IPS-18a (cell line): ENCODE results near the gene KRT78.

Experiments used
- H3K27ac ChIP-seq: one replicate; pipeline ENCODE4 v1.5.1; 2013; ENCODE audit warnings: low read length
- H3K27me3 ChIP-seq: one replicate; pipeline ENCODE4 v1.6.1; 2013; ENCODE audit warnings: mild to moderate bottlenecking, low read length; ENCODE audit not compliant: control insufficient read depth, insufficient read depth
- H3K36me3 ChIP-seq: one replicate; pipeline ENCODE4 v1.6.1; 2013; ENCODE audit warnings: low read depth, low read length; ENCODE audit not compliant: control insufficient read depth
- H3K4me1 ChIP-seq: one replicate; pipeline ENCODE4 v1.6.1; 2013; ENCODE audit warnings: low read depth, low read length; ENCODE audit not compliant: control insufficient read depth
- H3K4me3 ChIP-seq: one replicate; pipeline ENCODE4 v1.5.1; 2013; ENCODE audit warnings: low read length
- H3K9ac ChIP-seq: one replicate; pipeline ENCODE4 v1.6.1; 2013; ENCODE audit warnings: mild to moderate bottlenecking, low read length, moderate library complexity
- H3K9me3 ChIP-seq: one replicate; pipeline ENCODE4 v1.6.1; 2013; ENCODE audit warnings: low read depth, low read length; ENCODE audit not compliant: control insufficient read depth

The KRT78 gene

DNA sequence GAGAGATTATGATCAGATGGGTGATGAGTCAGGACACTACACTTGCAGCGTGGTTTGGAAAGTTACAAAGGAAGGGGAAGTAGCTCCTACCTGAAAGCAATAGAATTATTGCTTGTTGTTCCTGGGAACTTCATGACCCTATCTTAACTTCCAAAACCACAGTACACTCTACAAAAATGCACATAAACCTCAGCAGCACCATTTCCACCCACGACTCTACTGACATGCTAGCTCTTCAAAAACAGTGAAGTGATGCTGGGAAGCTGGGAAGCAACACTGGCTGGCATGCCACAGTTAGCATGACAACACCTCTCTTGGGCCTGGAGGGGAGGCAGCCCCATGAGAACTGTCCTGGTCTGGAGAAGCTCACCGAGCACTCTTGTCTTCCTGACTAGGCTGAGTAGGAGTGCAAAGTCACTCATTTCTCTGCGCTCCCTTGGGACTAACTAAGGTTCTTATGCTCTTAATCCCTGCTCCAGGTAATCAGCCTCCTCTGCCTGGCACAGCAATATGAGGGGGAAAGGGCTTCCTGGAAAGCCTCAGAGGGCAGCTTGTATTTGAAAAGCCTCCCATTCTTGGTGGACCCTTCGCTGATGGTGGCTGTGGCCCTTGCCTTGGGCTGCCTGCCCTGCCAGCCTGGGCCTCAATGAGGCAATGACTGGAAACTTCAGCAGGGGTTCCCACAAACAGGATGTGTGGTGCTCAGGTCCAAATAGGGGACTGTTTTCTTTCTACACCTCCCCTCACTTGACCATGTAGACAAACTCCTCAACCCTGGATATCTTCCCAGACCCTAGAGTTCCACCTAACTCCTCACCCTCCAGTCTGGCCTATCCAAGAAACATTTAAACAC is 54.1 kb downstream of the KRT78 start:
- H3K4me1 ChIP-seq = no peaks in the 10 kb centered on the region
- H3K4me3 ChIP-seq = no peak overlapping the region
- no peaks in the 10 kb centered on the region for H3K36me3 ChIP-seq
- no peaks in the 10 kb centered on the region for H3K27me3 ChIP-seq
- no peaks in the 10 kb centered on the region for H3K9me3 ChIP-seq
- H3K27ac ChIP-seq = no peak overlapping the region
- H3K9ac ChIP-seq = no peak overlapping the region

DNA sequence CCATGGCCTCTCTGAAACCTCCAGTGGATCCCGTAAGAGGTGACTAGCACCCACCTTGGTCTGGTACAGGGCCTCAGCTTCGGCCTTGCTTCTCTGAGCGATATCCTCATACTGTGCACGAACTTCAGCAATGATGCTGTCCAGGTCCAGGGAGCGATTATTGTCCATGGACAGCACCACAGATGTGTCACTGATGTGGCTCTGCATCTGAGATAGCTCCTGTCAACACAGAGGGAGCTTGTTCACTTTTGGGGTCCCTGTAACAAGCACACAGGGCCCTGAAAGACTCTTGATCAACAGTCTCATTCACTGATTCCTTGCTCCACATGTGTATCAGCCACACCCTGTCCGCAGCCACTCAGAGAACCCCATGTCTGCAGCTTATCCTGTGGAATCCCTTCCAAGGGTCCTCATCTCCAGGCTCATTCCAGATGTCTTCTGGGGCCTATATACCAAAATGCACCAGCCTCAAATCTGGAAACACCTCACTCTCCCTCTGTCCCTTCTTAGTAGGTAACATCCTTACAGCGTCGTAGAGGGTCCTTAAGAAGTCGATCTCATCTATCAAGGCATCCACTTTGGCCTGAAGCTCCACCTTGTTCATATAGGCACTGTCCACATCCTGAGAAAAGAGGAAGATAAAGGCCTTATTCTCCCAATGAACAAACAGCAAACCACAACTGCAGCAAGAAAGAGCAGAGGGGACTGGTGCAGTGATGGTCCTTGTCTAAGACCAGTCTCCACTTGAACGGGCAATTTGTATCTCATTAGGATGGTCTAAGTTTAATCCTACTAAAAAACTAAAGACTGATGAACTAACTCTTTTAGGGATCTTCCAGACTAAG is 56.4 kb downstream of the KRT78 start:
- no peaks in the 10 kb centered on the region for H3K4me1 ChIP-seq
- no peak overlapping the region for H3K27ac ChIP-seq
- H3K36me3 ChIP-seq = no peaks in the 10 kb centered on the region
- no peak overlapping the region for H3K9ac ChIP-seq
- H3K27me3 ChIP-seq = no peaks in the 10 kb centered on the region
- H3K9me3 ChIP-seq = no peaks in the 10 kb centered on the region
- no peak overlapping the region for H3K4me3 ChIP-seq

DNA sequence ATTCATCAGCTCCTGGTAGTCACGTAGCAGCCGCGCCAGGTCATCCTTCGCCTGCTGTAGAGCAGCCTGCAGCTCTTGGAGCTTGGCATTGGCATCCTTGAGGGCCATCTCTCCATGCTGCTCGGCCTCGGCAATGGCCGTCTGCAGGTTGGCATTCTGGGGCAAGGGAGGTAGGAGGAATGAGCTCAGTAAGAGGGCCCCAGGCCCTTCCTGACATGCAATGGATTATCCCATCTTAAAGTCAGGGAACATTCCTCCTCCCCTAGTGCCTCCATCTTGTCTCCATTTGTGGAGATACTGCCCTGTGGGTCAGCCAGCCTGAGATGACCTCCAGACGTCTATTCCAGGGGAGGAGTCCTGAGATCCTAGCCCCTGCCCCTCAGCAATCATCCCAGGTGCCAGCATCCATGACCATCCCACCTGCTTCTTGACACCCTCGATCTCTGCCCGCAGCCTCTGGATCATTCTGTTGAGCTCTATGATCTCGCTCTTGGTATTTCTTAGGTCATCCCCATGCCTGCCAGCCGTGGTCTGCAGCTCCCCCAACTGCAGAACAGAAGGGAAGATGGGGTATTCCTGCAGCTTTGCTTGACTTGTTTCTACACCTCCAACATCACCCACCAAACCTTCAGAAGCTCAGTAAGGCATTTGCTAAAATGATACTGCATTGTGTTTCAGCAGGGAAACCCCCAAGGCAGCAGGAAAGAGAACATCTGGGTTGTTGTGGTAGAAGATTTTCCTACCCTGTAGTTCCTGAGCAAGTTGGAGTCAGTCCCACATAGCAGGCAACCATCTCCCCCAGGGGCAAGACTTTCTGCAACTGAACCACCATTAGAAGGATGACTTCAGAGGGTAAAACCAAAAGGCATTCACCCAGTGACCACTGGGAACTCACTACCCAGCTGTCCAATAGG is 57.3 kb downstream of the KRT78 start:
- Histone ChIP-seq H3K36me3 (no peaks in the 10 kb centered on the region), H3K4me3 (no peak overlapping the region), H3K27me3 (no peaks in the 10 kb centered on the region), H3K4me1 (no peaks in the 10 kb centered on the region), H3K27ac (no peak overlapping the region), H3K9me3 (no peaks in the 10 kb centered on the region), H3K9ac (no peak overlapping the region)

DNA sequence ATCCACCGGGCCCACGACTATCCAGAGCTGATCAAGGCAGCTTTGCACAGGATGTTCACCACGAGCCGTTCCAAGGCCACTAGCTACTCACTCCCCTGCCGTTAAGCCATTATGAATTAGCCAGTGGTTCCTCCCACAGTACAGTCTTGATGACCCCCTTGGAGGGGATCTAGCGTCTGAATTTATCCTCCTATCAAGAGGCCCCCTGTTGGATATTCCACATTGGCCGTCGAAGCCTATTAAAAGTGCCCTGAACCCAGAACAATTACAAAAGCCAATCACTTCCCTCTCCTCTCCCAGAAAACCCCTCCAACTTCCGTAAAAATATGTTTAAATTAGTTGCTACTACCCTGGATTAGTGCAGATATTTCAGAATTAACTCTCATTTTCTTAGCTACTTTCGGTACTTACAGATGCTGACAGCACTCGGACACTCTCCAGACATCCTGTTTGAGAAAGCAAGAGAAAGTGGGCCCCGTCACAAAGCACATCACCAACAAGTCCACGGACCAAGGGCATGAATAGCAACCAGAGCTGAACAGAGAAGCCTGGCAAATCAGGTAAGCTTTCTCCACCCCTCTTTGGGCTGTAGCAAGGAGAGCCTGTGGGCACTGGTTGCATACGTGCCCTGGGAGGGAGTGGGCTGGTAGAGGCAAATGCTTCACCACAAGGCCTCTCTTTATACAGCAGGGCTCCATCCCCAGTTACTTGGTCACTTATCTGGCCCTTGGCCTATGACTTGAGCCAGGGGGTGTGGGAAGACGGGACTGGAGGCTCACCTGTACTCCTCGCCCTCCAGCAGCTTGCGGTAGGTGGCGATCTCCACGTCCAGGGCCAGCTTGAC is 58.1 kb downstream of the KRT78 start:
- no peak overlapping the region for H3K27ac ChIP-seq
- no peaks in the 10 kb centered on the region for H3K36me3 ChIP-seq
- no peaks in the 10 kb centered on the region for H3K9me3 ChIP-seq
- H3K9ac ChIP-seq = no peak overlapping the region
- no peaks in the 10 kb centered on the region for H3K4me1 ChIP-seq
- no peaks in the 10 kb centered on the region for H3K27me3 ChIP-seq
- no peak overlapping the region for H3K4me3 ChIP-seq

DNA sequence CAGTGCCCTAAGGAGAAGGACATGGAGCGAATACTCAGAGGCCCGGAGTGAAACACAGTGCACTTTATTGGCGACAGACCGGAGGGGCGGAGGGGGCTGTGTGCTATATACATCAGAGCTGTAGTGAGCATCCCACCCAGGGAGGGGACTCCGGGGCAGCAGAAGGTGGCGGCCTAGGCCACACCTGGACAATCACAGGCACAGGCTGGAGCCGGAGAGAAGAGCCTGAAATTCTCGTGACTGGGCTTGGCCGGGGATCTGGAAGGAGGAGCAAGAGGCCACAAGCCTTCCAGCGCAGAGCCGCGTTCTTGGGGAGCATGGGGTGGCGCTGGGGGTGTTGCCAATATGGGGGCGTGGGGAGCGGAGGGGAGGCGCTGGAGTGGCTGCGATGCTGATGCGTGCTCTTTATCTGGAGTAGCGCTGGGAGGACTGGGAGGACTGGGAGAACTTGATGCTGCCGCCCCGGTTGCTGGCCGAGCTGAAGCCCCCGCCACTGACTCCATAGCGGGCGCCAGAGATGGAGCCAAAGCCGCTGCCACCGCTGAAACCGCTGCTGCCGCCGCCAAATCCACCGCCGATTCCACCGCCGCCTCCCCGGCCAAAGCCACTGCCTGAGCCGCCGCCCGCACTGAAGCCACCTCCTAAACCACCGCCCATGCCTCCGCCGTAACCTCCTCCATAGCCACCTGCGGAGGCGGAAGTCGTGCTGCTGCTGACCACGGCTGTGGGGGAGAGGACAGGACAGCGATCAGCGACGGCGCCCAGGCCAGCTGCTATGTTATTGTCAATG is 59.0 kb downstream of the KRT78 start:
- Histone ChIP-seq H3K27me3 (no peaks in the 10 kb centered on the region), H3K4me1 (no peaks in the 10 kb centered on the region), H3K4me3 (no peak overlapping the region), H3K36me3 (no peaks in the 10 kb centered on the region), H3K27ac (no peak overlapping the region), H3K9ac (no peak overlapping the region), H3K9me3 (no peaks in the 10 kb centered on the region)

DNA sequence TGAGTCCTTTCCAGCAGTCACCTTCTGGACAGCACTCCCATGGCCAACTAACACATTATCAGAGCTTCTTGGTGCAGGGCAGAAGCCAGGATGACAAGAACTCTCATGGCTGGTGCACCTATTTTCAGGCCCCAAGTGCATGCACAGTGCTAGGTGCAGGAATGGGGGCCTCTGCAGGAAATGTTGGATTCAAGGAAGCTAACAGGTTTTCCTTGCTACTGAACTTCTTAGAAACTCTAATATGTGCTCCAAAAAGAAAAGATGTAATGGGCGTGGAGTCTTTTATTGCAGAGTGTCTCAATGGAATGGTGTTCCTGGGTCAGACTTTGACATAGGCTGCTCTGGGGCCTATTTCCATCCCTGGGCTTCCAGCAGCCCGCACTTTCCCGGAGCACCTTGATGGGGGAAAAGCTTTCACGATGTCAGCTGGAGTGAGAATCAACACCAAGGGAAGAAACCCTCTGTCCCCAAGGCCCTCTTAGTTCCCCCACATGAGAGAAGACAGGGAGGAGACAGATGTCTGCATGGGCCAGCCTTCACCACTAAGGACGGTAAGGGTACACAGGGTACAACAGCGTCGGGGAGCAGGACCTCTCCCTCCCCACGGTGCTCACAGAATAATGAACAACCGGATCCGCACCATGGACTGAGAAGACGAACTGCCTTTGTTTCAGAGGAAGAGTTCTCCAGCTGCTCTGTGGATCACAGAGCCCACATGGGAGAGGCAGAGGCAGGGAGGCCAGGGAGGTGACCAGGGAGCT is 59.7 kb downstream of the KRT78 start:
- Histone ChIP-seq H3K9ac (no peak overlapping the region), H3K9me3 (no peaks in the 10 kb centered on the region), H3K27me3 (no peaks in the 10 kb centered on the region), H3K27ac (no peak overlapping the region), H3K4me1 (no peaks in the 10 kb centered on the region), H3K4me3 (no peak overlapping the region), H3K36me3 (no peaks in the 10 kb centered on the region)

DNA sequence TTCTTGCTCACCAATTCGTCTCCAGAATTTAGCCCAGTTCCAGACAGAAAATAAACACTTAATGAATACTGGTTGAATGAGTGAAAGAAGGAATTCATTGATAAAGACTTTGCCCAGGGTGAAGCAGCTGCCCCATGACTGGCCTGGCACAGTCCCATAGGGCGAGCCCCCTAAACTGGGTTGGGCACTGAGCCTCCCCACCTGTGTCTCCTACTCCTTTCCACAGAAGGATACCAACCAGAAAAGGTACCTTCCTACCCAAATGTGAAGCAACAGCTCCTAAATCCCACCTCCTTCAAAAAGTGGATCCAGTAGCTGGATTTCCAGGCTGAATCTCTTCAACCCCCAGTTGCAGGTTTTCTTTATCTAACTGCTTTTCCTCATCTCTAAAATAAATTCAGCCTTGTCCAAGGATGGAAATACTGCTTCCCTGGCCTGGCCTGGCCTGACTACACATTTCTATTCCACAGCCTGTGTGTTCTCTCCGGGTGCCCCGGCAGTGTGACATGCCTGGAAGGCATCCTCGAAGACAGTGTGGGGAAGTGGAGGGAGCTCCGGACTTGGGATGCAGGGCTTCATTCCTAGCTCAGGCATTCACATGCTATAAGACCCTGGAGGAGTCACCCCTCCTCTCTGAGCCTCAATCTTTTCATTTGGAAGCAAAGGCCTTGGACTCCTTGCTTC is 60.5 kb downstream of the KRT78 start:
- Histone ChIP-seq H3K4me1 (no peaks in the 10 kb centered on the region), H3K27ac (no peak overlapping the region), H3K9me3 (no peaks in the 10 kb centered on the region), H3K36me3 (no peaks in the 10 kb centered on the region), H3K27me3 (no peaks in the 10 kb centered on the region), H3K9ac (no peak overlapping the region), H3K4me3 (no peak overlapping the region)
